ENCODE measurements around the gene SOS2. TPM values are rescaled to one million over a fixed set of nuclear protein-coding genes. Genes with fewer than 3 reads are reported as not detected.

SOS2 gene
- 7.1 and 7.8 TPM in 2 replicates for total RNA-seq (2014; rRNA removed; shearing (Covaris generic))
- 11.7 and 15.4 TPM in 2 replicates for polyA plus RNA-seq (2015; cell fraction: cytosol; rRNA removed)
- 15.4 and 16.6 TPM in 2 replicates for polyA plus RNA-seq (2015; cell fraction: nucleus; rRNA removed)

DNA sequence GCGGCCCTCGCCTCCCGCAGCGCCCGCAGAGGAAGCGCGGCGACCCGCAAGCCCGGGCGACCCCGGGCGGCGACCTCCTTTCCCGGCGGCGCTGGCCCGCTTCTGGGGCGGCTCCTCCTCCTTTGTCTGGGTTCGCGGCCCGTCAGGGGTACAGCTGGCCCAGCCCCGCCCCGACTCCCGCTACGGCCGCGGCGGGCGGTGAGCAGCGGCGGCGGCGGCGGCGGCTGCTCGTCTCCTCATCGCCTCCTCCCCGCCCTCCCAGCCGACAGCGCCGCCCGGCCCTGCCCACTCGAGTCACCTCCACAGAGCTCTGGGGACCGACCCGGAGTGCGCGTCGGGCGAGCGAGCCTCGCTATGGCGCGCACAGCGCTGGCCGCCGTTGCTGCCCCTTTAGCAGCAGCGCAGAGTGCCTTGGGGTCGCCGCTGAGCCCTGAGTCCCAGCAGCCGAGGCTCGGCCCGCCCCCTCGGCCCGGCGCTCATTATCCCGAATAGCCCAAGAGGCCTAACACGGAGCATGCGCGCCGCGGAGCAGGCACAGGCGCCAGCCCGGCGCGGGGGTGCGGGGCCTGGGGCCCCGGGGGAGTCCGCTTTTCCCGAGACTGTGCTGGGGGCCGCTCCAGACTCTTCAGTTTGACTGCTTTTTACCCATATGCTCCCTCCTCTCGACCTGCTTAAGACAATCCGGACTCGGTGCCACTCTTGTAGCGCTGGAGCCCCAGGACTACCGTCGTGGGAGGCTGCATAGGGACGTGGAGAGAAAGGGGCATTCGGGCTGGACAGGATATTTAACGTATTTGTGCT is at the start of gene SOS2:
Gene SOS2, minus strand, starts transcription at position 104 of the 801 bp plus-strand sequence. CDS start 295 bp downstream, outside the sequence.
- peak; percentile 83 for DNase-seq (ENCODE audit: low read depth)

- peak; percentile 5 for DNase-seq (ENCODE audit: low read depth)
Observed at GRCh38 chr14:50272498-50272897, 41.1 kb upstream of the SOS2 start.

- no peak for DNase-seq (ENCODE audit: low read depth)
Observed at GRCh38 chr14:50270932-50271331, 39.6 kb upstream of the SOS2 start.

DNA sequence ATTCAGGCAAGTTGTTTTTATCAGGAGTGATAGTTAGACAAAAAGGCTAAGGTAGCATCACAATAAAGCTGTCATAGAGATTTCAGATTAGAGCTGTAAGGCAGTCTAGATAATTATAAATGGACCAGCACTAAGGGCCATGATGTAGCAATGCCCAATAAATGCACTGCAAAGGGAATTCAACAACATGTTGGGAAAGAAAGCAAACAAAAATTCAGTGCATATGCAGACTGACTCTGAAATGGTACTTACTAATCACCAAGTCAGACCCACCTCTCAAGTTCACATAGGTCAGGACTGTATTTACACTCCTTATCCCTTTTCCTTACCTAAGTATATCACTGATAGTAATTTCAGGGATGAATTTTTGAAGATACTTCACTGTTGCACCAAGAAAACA is 33.7 kb upstream of the SOS2 start:
- DNase-seq (ENCODE audit: low read depth) = no peak

DNA sequence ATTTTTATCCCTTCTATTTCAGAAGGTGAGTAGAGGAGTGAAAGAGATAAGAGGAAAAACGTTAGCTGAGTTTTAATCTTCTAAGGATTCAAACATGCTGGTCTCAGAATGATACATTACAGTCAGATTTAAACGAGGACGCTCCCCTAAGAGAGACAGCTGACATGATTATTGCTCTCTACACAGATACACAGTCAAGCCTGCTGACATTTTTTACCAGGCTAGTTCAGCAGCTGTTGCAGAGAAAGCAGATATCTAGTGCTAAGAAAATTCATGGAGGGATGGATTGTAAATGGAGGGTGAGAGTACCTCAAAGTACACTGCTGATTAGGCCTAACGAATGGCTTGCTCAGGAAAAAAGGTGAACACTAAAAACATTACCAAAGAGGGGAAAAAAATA is 31.9 kb upstream of the SOS2 start:
- no peak for DNase-seq (ENCODE audit: low read depth)

GRCh38 chr14:50262865-50263264 is 31.5 kb upstream of the SOS2 start:
- no peak for DNase-seq (ENCODE audit: low read depth)

DNA sequence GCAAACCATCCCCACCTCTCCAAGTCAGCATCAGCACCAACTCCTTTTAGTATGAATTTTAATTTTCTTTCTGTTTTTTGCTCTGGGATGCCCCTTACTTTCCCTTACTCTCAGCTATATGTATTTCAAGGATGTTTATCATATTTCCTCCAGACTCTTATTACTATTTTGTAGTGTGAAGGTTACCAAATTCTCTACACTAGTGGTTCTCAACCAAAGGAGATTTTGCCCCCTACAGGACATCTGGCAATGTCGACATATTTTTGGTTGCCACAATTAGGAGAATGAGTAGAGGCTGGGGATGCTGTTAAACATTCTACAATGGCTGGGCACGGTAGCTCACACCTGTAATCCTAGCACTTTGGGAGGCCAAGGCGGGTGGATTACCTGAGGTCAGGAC is 29.1 kb upstream of the SOS2 start:
- DNase-seq (ENCODE audit: low read depth) = peak; percentile 15

DNA sequence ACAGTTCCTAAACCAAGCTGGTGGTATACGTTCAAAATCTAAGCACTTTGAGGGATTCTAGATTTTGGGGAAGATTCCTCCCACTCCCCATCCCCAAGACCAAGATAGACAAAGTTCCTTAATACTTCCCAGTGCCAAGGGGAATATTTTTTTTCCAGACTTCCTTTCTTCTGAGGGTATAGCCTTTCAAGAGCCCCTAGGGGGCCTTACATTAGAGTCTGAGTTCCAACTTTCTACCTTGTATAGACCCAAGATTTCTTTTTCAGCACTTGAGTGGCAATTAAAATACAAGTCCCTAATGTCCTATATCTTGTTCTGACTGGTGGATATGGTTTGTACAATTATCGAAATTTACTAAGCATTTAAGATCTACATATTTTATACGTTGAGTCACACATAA is 28.7 kb upstream of the SOS2 start:
- DNase-seq (ENCODE audit: low read depth) = no peak

GRCh38 chr14:50257732-50258131 is 26.4 kb upstream of the SOS2 start:
- no peak for DNase-seq (ENCODE audit: low read depth)

DNA sequence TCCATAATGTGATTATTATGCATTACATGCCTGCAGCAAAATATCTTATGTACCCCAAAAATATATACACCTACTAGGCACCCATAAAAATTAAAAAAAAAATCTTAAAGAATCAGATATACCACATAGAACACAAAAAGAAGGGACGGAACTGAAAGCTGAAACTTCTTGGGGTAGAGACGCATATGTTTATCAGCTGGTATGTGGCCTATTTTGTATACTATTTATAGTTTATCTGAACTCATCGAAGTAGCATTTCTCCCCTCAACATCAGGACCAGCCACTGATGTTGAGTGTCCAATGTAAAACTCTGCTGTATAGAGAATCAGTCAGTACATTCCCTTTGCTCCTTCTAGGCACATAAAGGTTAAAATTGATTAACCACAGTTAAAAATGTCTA is 22.9 kb upstream of the SOS2 start:
- DNase-seq (ENCODE audit: low read depth) = no peak

GRCh38 chr14:50249136-50249775 is 17.9 kb upstream of the SOS2 start:
- no peak for DNase-seq (ENCODE audit: low read depth)

GRCh38 chr14:50247245-50247644 is 15.9 kb upstream of the SOS2 start:
- no peak for DNase-seq (ENCODE audit: low read depth)

GRCh38 chr14:50242566-50243310 is 11.4 kb upstream of the SOS2 start:
- no peak for DNase-seq (ENCODE audit: low read depth)

DNA sequence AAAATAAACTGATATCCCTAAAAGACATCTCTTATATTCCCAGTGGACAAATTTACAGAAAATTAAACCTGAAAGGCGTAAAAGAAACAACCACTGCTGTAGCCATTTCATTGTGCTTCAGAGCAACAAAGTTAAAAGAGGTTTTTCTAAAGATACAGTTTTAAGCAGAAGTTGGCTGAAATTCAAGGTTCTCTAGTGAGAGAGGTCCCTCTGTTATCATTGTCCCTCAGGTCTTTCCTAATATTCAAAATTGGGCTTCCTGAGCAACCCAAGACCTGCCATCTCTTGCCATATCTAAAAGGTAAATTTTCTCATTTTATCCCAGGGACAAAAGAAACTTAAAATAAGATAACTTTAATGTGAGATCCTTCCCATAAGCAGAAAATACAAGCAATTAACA is 10.7 kb upstream of the SOS2 start:
- no peak for DNase-seq (ENCODE audit: low read depth)

GRCh38 chr14:50237427-50237826 is 6.0 kb upstream of the SOS2 start:
- DNase-seq (ENCODE audit: low read depth) = no peak

GRCh38 chr14:50233951-50234250 is 2.5 kb upstream of the SOS2 start:
- peak; percentile 2 for DNase-seq (ENCODE audit: low read depth)

DNA sequence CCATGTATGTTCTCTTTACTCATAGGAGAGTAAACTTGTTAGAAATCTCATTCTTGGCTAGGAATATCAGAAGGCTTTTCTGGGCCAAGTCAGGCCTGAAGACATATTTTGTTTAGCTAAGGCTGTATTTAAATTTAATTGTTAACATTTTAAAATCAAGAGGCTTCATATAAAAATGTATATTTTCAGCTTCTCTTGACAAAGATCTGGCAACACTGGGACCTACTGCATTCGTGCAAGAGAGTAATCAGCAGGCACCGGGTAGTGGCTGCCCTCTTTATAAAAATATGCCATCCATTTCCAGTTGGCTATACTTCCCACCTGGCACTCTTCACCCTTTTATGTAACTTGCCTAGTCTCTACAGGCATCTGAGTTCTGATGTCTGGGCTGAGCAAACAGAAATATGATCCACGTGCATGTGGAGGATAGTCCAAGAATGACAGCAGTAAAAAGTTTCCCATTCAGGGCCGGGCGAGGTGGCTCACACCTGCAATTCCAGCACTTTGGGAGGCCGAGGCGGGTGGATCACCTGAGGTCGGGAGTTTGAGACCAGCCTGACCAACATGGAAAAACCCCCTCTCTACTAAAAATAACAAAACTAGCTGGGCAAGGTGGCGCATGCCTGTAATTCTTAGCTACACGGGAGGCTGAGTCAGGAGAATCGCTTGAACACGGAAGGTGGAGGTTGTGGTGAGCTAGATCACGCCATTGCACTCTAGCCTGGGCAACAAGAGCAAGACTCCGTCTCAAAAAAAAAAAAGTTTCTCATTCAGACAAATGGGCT is 2.0 kb upstream of the SOS2 start:
- no peak for DNase-seq (ENCODE audit: low read depth)

- DNase-seq (ENCODE audit: low read depth) = no peak
Observed at GRCh38 chr14:50232276-50232642, 881 bp upstream of the SOS2 start.

DNA sequence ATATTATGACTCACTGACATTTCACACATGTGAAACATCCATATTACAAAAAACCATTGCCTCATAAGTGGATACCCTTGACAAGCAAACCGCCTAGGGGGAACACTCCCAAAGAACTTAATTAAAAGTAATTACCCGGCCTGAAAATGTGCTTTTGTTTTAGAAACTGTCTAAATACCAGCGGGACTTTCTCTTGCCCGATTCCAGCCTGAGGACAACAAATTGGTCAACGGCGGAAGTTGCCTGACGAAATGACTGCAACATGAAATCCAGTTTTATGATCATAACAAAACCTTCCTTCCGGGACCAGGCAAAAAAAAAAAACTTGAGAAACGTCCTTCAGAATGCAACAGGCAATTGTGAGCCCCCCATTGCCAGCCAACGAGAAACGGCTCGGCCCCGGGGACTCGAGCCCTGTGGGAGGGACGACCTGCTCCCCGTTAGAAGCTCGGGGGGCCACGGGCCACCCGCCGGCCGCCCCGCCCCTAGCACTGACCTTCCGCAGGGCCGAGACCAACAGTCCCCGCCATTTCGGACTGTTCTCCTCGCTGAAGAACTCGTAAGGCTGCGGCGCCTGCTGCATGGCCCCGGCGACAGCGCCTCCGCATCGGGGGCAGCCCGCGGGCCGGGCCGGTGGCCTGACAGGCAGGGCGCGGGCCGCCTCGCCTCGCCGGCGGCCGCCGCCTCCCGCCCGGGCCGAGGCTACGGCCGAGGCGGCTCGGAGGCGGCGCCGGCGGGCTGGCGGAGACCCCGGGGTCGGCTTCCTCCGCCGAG is 490 bp downstream of the SOS2 start:
- peak; percentile 55 for DNase-seq (ENCODE audit: low read depth)

DNA sequence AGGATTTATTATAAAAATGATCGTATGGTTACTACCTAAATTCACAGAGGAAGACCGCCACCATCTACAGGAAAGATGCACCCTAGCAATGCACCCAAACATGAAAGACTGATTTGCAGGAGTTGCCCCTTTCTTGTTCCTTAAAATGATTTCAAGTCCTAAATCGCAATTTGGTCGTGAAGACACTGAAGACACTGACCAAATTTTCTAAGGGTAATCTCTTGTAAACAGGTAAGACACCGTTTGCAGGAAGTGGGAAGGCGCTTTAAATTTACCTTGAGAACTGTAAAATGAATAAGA is 1.0 kb downstream of the SOS2 start:
- no peak for DNase-seq (ENCODE audit: low read depth)

GRCh38 chr14:50229681-50230080 is 1.7 kb downstream of the SOS2 start:
- DNase-seq (ENCODE audit: low read depth) = no peak
